Dedifferentiated amniotic fluid mesenchymal stem cell (primary cell): Measurements from ENCODE around the gene PXT1.
"Not testable (repeated sequence)": the region's sequence is repeated elsewhere in the genome, so short reads cannot be mapped to it uniquely, and the experiment has no call there.

ENCODE experiments used
- DNase-seq: peaks from one replicate; pipeline ENCODE4 v3.0.0-alpha.2; 2016; ENCODE audit errors: extremely low spot score

PXT1 gene

DNA sequence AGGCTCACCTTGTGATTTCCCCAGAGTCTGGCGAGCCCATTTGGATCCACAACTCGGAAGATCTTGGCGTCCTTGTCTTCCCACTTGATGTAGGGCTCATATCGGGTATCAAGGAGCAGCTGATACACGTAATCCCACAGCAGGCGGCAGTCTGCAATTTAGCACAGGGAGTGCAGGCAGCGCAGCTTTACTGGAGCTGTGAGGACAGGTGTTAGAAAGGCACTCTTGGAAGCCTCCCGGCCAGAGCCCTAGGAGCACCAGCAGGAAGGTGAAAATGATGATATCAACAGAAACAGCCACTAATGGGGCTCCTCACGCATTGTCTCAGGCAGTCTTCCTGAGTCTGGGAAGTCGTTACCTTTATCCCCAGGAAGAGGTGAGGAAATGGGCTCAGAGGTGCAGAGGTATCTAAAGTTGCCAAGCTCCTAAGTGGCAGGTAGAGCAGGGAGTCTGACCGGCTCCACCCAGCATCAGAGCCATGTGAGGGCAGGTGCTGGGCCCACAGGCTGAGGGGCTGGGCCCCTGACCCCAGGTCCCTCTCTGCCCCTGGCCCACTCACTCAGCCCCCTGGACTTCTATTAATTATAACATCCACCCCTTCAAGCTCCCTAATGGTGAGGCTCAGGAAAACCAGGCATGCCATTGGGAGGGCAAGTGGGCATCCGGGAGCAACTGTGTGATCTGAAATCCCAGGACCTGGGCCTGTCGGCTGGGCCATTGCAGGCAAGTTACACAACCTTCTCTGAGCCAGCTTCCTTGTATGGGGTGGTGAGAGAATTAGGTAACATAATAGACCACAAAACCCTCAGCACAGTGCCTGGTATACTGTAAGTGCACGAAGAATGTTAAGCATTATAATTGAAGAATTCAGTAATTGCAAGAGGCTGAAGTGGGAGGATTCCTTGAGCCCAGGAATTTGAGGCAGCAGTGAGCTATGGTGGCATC lies 73.5 kb downstream of the PXT1 start:
- peak; percentile 79 for DNase-seq

DNA sequence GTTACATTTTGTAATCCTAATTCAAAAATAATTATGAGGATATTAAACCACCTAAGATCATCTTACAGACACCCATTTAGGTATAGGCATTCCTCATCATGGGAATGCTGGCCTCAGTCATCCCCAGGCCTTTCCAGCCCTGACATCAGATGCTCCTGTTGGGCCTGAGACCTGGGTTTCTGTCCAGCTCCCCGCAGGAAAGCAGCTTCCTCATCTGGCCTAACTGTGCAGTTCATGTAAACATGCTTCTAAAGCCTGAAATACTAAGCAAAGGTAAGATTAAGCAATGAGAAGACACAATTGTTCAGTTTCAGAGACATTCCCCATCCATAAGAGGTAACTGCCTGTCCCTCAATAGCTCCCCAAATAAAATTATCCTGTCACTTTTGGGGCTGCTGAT lies 74.2 kb downstream of the PXT1 start:
- no peak for DNase-seq

DNA sequence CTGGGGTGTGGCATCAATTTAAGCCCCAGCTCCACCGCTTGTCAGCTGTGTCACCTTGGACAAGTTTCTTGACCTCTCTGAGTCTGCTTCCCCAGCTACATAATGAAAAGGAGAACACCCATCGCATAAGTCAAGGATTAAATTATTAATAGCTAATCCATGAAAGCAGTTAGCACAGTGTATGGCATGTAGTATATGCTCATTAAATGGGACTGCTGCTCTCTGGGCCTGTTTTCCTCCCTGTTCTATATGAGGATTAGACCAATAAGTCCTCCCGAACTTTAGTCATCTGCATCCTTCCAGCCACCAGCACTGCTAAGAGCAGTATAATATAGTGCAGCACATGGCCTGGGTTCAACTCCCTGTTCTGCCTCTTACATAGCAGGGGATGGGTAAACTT lies 74.9 kb downstream of the PXT1 start:
- no peak for DNase-seq

DNA sequence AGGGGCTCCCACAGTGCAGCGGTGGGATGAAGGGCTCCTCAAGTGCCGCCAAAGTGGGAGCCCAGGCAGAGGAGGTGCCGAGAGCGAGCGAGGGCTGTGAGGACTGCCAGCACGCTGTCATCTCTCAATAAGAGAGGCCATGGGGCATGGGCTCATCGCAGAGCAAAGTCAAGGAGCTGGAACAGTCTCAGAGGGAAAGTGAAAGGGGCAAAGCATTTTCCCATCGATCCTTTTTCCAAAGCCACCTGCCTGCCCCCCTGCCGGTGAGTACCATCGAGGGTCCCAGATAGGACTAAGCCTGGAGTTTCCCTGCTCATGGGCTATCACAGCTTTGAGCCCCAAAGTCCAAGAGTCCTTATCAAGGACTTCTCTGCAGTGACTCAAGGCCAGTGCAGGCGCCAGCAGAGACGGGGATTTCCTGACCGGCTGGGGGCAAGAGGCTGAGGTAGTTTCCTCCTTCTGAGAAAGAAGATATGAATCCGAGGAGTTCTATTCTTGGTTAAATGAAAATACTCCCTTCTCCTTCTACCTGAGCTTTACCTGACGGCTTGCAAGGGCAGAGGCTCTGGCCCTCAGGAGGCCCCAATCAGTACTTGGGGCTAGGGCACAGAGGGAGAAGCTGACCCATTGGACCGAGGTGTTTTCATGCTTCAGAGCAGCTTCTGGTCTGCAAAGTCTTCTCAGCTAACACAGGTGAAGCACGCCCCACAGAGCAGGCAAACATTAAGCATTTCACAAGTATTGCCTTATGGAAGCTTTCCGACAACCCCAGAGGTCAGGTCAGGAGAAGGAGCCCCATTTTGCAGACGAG lies 77.8 kb downstream of the PXT1 start:
- DNase-seq: no peak

DNA sequence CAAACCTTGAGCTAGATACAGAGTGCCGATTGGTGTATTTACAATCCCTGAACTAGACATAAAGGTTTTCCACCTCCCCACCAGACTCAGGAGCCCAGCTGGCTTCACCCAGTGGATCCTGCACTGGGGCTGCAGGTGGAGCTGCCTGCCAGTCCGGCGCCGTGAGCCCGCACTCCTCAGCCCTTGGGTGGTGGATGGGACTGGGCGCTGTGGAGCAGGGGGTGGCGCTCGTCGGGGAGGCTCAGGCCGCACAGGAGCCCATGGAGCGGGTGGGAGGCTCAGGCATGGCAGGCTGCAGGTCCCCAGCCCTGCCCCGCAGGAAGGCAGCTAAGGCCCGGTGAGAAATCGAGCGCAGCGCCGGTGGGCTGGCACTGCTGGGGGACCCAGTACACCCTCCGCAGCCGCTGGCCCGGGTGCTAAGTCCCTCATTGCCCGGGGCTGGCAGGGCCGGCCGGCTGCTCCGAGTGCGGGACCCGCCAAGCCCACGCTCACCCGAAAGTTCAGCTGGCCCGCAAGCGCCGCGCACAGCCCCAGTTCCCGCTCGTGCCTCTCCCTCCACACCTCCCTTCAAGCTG lies 78.5 kb downstream of the PXT1 start:
- DNase-seq: not testable (repeated sequence)

DNA sequence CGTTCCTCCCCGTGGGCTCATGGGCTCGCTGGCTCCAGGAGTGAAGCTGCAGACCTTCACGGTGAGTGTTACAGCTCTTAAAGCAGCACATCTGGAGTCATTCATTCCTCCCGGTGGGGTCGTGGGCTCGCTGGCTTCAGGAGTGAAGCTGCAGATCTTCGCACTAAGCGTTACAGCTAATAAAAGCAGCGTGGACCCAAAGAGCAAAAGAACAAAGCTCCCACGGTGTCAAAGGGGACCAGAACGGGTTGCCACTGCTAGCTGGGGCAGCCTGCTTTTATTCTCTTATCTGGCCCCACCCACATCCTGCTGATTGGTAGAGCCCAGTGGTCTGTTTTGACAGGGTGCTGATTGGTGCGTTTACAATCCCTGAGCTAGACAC lies 79.3 kb downstream of the PXT1 start:
- DNase-seq: not testable (repeated sequence)

DNA sequence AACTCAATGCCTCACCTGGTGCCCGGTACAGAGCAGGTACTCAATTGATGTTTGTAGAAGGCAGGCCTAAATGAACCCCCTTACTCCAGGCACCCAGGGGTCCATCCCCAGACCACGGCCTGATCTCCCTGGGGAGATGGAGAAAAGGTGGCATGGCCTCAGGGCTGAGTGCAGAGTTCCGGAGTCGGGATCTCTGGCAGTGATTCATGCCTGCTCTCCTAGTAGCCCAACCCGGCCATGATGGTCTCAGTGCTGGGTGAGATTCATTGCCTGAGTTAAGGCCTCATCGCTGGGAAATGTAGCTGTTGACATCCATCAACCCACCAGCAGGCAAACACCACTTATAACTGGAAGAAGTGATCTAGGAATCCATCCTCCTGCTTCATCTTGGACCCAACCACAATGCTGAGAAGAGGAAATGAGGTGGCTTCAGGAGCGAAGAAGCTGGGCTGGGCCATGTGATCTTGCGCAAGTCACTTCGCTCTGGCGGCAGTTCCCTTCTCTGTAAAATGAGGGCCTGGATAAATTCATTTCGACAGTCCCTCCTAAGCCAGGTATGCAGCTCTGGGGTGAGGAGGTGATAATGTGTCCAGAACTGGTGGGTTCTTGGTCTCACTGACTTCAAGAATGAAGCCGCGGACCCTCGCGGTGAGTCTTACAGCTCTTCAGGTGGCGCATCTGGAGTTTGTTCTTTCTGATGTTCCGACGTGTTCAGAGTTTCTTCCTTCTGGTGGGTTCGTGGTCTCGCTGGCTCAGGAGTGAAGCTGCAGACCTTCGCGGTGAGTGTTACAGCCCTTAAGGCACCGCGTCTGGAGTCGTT lies 79.9 kb downstream of the PXT1 start:
- DNase-seq: no peak

DNA sequence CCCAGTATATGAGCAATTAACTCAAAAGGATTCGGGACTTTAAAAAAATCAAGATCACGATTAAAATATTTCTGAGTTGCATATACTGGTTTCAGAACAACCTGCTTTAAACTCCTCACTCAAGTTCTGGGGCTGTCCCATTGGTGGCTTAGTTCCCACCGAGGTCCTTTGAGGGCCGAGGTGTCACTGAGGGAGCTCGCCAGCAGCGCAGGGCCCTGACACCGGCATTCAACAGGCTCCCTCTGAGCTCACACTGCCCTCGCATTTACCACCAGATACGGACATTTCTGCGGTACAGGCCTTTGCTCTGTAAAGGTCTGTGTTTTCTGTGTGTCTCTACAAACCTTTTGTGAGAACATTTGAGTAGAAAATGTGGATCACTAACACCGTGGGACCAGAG lies 81.6 kb downstream of the PXT1 start:
- DNase-seq: no peak

DNA sequence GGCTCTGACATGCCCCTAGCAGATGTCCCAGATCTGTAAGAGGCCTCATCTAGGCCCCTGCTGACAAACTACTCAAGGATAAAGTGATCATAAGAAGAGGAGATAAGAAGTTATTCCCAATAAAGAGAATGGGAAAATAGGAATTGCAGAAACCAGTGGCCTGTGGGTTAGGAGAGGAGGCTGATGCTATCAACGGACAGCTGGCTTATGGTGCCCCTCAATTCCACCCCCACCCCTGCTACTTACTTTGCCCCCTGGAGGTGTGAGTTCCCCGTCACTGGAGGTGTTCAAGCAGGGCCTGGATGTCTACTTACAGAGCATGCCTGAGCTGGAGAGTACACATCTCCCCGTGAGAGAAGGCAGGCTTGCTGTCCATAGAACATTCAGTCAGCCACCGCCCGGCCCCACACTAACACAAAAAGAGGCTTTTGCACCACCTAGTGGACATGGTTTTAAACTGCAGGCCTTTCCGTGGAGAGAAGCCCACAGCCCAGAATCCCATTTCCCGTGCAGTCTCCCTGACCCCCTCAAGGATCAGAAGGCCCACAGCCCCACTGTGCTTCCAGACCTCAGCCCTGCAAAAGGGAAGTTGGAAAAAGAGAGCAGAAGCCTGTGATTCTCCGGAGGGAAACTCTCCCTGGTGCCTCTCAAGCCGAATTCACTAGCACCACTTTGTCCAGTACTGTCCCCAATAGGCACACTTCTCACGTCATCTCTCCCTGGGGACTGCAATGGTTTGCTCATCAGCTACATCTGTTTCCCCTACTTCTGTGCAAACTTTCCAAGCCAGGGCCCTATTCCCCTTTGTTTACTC lies 82.2 kb downstream of the PXT1 start:
- DNase-seq: peak; percentile 88

DNA sequence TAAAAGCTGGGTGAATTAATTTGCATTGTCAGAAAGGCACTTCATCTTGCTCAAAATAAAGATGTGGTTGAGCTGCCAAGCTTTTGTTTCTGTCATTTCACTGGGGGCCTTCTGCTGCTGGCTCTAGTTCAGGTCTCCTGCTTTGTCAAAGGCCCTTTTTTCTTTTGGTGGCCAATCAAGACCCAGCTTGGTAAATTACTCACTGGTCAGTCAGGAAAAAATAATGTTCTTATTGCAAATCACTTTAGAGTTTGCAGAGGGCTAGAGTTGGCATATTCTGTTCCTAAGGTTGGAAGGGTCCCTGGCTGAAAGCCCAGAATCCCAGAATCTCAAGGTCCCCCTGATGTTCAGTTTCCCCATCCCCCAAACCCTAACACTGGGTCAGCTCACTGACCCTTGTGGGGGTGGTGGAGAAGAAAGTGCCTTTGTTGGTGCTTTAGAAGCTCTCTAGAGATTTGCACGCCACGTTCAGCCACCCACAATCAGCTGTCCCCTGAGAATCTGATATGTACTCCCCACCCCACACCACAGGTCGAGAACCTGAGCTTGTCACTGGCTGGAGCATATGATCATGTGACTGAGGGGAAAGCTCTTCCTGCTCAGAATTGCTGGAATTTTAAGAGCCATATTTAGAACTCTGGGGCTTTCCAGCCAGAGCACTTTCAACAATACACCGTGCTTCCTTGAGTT lies 84.3 kb downstream of the PXT1 start:
- no peak for DNase-seq

DNA sequence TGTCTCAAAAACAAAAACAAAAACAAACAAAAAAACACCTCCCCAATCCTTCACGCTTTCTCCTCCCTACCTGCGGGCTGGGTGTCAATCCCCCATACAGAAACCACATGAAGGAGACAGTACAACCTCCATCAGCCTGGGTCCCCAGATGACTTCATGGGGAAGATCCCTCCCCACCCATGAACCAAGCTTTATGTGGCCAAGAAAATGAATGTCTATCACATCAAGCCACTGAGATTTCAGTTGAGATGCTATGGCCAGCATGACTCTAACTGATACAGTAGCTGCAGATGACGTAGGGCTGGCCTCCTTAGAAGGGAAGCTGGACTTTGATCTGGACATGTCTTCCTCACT lies 84.8 kb downstream of the PXT1 start:
- DNase-seq: no peak

DNA sequence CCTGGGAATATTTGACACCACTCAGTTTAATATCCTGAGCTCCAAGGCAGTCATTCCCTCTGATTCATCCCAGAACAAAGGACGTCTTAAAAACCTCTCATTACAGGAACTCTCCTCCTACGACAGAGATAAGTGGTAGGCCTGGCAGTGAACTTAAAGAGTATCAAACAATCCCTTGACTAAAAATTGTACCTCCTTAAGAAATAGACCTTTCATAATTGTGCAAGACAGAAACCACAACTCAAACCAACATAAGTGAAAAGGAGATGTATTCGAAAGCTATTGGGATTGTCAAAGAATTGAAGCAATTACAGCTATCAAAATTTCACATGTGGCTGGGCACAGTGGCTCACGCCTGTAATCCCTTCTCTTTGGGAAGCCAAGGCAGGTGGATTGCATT lies 86.8 kb downstream of the PXT1 start:
- no peak for DNase-seq

DNA sequence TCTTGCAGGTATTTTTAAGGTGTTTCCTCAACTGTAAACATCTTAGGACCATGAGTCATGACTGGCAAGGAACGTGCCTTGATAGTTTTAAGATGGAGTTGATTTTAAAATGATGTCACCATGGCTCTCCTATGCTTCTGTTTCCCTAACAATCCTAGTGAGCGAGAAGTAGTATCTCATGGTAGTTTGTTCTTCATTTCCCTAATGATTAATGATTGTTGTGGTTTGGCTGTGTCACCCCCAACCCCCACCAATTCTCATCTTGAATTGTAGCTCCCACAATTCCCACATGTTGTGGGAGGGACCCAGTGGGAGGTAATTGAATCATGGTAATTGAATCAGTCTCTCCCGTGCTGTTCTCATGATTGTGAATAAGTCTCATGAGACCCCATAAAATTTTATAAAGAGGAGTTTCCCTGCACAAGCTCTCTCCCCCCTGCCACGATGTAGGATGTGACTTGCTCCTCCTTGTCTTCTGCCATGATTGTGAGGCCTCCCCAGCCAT lies 89.2 kb downstream of the PXT1 start:
- no peak for DNase-seq

DNA sequence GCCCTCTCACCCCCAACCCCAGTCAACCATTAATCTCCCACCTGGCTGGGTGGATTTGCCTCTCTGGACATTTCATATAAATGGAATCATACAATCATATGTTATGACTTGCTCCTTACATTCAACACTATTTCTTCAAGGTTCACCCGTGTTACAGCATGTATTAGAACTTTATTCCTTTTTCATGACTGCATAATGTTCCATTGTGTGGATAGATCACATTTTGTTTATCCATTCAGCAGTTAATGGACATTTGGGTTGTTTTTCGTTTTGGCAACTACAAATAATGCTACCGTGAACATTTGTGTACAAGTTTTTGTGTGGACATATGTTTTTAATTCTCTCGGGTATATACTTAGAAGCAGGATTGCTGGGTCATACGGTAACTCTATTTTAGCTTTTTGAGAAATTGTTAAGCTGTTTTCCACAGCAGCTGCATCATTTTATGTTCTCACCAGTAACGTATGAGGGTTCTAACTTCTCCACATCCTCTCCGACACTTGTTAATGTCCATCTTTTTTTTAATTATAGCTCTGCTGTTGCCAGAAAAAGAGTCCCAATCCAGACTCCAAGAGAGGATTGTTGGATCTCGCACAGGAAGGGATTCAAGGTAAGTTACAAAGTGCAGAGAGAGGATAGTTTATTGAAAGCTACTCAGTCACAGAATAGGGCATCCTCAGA lies 90.0 kb downstream of the PXT1 start:
- DNase-seq: no peak

DNA sequence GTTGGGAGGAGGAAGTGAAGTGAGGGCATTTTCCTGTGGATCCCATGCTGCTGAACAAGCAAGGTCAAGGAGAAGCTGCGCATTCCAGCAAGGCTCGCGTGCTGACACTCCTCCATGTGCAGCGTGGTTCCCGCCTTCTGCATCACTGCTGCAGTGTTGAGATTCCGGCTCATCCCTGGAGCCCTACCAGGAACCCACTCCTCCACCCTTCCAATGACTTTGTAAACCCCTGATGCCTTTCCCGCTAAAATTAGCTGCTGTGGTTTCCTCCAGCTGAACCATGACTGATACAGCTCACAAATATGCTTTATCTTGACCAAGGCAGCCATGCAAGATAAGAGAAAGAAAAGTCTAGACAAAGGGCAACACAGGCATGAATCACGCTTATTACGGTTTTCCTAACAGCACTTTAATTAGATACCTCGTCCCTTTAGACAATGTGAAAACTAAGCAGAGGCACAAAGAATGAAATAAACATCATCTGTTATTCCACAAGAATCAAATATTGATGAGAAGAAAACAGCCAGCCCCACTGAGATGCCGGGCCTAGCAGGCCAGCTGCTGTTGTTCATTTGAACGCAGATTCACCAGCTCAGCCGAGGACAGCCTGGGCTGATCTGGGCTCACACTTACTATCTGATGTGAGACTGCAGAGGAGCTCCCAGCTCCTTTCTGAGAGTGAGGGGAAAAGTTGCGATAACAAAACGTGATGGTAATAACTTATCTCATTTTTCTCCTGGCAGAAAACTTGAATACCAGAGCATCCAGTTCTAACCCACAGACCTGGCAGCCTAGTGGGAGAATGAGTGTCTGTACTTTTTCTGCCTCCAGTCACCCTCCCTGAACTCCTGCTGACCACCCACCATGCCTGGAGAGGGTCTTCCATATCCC lies 91.7 kb downstream of the PXT1 start:
- no peak for DNase-seq

DNA sequence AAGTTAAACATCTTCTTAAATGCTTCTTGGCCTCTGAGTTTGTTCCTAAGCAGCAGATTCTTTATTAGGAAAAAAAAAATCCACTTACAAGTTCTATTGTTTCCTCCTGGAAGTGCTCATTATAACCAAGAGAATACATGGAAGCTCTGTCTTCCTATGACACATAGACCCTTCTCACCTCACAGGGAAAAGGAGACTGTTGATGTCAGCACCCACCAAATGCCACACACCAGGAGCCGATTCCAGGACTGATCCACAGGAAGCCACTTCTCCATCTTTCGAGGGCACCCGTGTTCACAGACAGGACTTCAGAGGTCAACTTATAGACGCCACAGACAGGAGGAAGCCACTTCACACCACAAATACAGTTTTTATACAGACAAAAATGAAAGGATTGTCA lies 92.6 kb downstream of the PXT1 start:
- DNase-seq: no peak

DNA sequence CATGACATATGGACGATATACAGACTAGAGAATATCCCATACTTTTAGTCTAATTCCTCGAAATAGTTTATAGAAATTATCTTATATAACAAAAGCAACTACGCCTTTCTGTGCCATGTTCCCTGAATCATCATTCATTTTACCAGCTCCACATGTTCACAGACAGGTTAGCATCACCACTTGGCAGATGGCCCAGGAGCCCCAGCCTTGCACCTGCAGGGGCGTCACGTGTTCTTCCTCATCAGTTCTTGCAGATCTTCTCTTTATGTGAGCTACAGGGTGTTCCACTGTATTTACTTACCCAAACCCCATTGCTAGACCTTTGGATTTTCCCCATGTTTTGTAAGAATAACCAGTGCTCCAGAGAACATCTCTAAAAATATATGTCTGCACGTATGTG lies 93.4 kb downstream of the PXT1 start:
- DNase-seq: no peak

DNA sequence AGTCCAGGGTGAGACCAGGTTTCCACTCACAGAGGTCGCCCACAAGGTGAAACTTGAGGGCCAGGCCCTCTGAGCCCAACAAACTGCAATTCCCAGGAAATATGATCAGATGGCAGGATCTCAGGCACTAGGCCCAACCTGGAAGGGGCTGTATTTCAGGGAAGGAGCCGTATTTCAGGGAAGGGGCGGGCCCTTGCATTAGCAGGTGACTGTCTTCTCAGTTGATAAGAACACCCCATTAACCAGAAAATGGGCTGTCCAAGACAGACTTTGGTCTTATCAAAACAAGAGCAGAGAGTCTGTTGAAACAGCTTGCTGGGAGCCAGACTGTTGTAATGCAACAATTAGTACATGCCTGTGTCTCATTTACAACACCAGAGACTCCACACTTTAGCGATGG lies 95.0 kb downstream of the PXT1 start:
- no peak for DNase-seq
